H1 (cell line): ENCODE measurements around the gene SHC3. TPM values are rescaled to one million over a fixed set of nuclear protein-coding genes. Genes with fewer than 3 reads are reported as not detected.

Experiments used
- KDM5A ChIP-seq: fragments of 200-600 bp; IDR thresholded peaks from 2 replicates; pipeline ENCODE4 v1.7.1; 2012; ENCODE audit warnings: mild to moderate bottlenecking, low read length, inconsistent platforms, mixed read lengths
- POU5F1 ChIP-seq: IDR thresholded peaks from 2 replicates; pipeline ENCODE4 v1.6.1; 2011; ENCODE audit warnings: low read depth, mild to moderate bottlenecking, low read length, moderate library complexity
- polyA plus RNA-seq, 7 experiments: library from polyadenylated mRNA; depleted of rRNA in 3 of 7; stranded (reverse) in 5 of 7; unstranded in 2 of 7; fragments of >200 nt in 5 of 7; fragments of 200-250 nt in 2 of 7; gene quantifications; 1 replicate in 5 of 7; 2 replicates in 1 of 7; 4 replicates in 1 of 7; pipeline versions ENCODE4 v1.2.1 to v1.2.3, GENCODE V29; 2011 to 2013; ENCODE audit warnings: missing spikeins in 2 of 7, mixed read lengths in 2 of 7
- total RNA-seq: library from RNA; stranded (reverse); fragmentation: NEBNext Ultra II Directional; extraction: Animal tissue kit (Norgen Biotek cat#: 25700); gene quantifications from 2 replicates; pipeline ENCODE4 v1.2.1, GENCODE V29; 2021
- TF ChIP-seq, protein P1 (sequence below): IDR thresholded peaks from 2 replicates; pipeline ENCODE4 v1.6.1; 2012; ENCODE audit warnings: low read length, inconsistent platforms

The SHC3 gene
- total and polyA plus RNA-seq, 2 of the 8 experiments (the other 6 are each of a cell fraction or from before 2014, with no cell fraction given): 1.4 to 7.1 TPM

DNA sequence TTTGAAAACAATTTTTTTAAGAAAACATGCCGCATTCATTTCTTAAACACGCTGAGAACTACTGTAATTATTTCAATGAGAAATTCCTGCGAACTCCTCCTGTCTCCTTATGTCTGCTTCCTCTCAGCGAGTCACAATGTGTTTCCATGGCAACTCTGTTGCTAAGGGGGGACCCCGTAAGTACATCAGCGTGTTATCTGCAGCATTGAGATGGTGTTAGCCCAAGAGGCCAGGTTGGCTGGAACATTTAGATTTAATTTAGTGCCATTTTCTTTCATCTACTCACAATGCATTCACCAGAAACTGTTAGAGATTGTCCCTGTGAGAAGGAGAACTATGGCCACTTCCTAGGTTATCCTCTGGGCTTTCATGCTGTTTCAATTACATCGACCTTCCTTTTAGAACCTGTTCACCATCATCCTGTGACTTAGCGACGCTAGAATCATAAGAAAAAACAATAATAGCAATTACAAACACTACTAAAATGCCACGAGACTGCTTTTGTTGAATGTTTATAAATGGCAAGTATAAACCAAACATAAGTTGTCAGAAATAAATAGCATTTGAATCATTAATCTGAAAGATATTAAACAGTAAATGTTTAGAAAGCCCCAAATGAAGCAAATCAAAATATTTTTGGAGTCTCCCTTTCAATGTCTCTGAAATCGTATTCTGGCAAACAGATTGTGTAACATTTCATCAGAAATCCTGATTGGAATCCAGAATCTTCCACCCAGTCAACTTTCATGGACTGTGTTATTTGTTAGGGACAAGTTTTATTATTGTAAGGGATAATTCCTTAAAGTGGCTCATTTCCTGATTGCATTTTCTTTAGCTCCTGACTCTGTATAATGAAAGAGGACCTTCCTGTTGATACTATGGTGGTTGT, 39.7 kb upstream of the SHC3 start (continued):
- TF ChIP-seq KDM5A (no peak), POU5F1 (no peak)
- TF ChIP-seq, protein P1, sequence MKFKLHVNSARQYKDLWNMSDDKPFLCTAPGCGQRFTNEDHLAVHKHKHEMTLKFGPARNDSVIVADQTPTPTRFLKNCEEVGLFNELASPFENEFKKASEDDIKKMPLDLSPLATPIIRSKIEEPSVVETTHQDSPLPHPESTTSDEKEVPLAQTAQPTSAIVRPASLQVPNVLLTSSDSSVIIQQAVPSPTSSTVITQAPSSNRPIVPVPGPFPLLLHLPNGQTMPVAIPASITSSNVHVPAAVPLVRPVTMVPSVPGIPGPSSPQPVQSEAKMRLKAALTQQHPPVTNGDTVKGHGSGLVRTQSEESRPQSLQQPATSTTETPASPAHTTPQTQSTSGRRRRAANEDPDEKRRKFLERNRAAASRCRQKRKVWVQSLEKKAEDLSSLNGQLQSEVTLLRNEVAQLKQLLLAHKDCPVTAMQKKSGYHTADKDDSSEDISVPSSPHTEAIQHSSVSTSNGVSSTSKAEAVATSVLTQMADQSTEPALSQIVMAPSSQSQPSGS: no peak
